Medulla oblongata (tissue), 1 donor: Measurements from ENCODE around the gene C22orf23.
A peak's percentile ranks its signal among the peaks of the same experiment; 100 is the strongest.
"Not testable (repeated sequence)": the region's sequence is repeated elsewhere in the genome, so short reads cannot be mapped to it uniquely, and the experiment has no call there.

Experiments
- DNase-seq: peaks from one replicate; pipeline ENCODE4 v3.0.0-alpha.2; 2015; ENCODE audit errors: extremely low spot score

C22orf23 gene

GRCh38 chr22:37954686-37955085 is 1.3 kb upstream of the C22orf23 start:
- no peak for DNase-seq

- DNase-seq: no peak
Measured at GRCh38 chr22:37953062-37953436, 352 bp downstream of the C22orf23 start.

- DNase-seq: not testable (repeated sequence)
Measured at GRCh38 chr22:37952629-37953028, 772 bp downstream of the C22orf23 start.

GRCh38 chr22:37951305-37951704 is 2.1 kb downstream of the C22orf23 start:
- DNase-seq: no peak

DNA sequence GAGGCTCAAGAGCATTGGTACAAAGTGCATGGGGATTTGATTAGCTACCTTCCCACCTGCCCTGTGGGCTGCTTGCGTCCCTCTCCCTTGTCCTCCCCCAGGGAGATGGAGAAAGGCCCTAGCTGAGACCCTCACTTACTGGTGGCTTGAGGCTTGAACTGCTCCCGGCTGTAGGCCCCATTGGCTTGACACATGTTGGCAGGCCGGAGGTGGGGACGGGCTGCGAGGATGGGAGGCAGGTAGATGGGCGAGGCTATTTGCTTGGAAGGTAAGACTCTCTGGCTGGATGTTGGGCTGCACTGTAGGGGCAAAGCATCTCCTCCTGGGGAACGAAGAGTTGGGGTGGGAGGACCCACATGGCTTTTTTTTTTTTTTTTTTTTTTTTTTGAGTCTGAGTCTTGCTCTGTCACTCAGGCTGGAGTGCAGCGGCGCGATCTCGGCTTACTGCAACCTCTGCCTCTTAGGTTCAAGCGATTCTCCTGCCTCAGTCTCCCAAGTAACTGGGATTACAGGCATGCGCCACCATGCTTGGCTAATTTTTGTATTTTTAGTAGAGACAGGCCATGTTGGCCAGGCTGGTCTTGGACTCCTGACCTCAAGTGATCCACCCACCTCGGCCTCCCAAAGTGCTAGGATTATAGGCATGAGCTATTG is 6.1 kb downstream of the C22orf23 start:
- DNase-seq: not testable (repeated sequence)

GRCh38 chr22:37944423-37944822 is 9.0 kb downstream of the C22orf23 start:
- DNase-seq: not testable (repeated sequence)

DNA sequence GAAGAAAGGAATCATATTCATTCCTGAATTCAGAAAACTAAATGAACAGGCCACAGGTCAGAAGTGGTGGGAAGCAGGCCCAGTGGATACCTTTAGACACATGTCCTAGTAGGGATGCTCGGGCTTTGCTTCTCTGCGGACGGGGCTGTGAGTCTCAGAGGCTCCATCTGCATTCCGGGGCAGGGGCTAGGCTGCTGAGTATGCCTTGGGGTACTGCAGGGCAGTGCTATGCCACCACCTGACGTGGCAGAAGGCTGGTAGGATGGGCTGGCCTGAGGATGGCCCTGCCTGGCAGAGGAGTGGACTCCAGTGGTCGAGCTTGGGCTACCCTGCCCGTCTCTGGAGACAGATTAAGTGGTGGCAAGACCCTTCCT is 9.6 kb downstream of the C22orf23 start:
- DNase-seq: no peak

DNA sequence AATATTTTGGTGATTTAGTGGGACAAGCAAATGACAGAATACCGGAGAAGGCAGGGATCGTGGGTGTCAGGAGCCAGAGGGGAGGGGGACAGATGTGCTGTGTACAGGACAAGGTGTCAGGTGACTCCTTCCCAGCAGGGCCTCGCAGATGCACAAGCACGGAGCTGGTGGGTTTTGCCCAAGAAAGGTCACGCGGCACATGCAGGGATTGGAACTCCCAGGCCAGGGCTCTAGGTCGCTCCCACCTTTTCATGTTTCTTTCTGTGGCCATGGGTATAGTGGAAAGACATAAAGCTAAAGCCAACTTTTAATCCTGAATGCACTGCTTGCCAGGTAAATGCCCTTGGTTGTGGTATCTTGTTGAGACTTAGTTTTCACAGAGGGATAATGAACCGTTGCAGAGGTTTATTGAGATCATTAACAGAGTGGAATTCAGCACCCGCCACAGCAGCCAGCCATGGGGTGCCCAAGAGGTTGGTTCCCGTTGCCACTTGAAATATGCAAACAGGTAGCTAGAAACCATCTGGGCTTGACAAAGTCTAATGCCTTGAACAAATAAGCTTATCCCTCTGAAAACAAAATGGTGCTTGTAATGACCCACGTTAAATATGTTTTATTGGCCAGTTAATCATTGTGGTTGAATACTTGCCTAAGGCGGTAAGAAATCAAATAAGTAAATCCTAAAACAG is 10.1 kb downstream of the C22orf23 start:
- no peak for DNase-seq

DNA sequence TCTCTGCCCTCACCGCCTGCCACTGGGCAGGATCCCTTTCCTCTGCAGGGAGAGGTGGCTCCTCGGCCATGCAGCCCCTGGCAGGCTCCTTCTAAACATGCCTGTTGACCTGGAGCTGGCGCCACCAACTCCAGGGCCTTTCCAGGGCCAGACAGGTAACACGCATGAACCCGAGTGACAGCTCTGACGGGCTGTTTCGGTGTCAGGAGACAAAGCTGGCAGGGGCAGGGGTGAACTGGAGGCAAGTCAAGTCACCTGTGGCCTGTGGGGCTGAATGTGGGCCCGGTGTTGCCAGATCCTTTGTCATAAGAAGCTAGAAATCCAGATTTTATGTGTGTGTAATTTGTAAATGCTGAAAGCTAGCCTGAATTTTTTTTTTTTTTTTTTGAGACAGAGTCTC is 11.3 kb downstream of the C22orf23 start:
- DNase-seq: no peak

- no peak for DNase-seq
Measured at GRCh38 chr22:37940698-37941376, 12.6 kb downstream of the C22orf23 start.

- peak; percentile 90 for DNase-seq
Measured at GRCh38 chr22:37933711-37934376, 19.6 kb downstream of the C22orf23 start.

DNA sequence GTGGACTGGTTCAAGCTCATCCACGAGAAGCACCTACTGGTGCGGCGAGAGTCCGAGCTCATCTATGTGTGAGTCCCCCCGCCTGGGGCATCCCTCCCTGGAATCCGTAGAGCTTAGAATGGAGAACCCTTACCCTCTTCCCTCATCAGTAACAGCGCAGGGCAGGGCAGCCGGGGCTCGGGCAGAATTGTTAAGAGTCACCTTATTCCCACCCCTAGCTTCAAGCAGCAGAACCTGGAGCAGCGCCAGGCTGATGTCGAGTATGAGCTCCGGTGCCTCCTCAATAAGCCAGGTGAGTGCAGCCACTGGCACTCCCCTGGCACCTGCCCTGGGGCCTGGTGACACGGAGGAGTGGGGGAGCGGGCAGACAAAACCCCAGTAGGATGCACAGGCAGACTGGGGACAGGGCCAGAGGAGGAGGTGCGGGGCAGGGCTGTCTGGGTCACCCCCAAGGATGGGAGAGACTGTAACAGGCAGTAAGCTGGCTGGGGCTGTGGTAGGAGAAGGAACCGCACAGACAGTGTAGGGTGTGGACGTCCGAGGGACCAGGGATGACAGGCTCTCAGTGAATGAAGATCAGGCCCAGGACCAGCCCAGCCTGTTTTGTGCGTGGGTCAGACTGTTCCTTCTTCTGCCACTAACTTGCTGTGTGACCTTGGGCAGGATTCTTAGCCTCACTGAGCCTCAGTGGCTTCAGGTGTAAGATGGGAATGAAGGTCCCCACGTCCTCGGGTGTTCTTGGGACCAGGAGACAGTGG is 20.4 kb downstream of the C22orf23 start:
- no peak for DNase-seq

DNA sequence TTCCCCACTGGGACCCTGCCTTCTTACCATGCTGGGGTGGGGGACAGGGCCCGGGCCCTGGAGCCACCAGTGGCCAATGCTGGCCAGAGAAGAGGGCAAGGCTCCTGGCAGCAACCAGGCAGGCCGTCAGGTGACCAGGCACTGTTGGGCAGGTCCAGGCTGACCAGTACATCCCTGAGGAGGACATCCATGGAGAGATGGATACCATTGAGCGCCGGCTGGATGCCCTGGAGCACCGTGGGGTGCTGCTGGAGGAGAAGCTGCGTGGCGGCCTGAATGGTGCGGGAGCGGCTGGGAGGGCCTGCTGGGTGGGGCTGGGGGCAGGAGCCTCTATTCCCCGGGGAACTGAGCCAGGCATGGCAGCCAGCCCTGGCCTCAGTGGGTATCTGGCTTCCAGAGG is 21.0 kb downstream of the C22orf23 start:
- no peak for DNase-seq

- DNase-seq: no peak
Measured at GRCh38 chr22:37931893-37932389, 21.5 kb downstream of the C22orf23 start.

DNA sequence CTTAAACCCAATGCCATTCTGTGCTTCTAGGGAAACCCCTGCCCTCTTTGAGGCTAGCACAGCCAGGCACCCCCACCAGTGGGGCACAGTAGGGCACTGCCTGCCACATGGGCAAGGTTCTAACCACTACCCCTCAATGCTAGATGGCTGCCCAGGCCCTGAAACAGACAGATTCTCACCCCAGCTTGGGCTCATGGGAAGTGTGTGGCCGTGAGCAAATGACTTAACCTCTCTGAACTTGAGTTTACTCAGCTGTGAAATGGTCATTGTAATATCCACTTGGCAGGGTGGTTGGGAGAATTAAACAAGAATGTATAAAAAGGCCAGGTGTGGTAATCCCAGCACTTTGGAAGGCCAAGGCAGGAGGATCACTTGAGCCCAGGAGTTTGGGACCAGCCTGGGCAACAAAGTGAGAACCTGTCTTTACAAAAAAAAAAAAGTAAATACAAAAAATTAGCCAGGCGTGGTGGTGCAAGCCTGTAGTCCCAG is 22.4 kb downstream of the C22orf23 start:
- no peak for DNase-seq

GRCh38 chr22:37930270-37930951 is 23.0 kb downstream of the C22orf23 start:
- peak; percentile 51 for DNase-seq

GRCh38 chr22:37929390-37929789 is 24.0 kb downstream of the C22orf23 start:
- no peak for DNase-seq

- DNase-seq: no peak
Measured at GRCh38 chr22:37927637-37927936, 25.8 kb downstream of the C22orf23 start.

DNA sequence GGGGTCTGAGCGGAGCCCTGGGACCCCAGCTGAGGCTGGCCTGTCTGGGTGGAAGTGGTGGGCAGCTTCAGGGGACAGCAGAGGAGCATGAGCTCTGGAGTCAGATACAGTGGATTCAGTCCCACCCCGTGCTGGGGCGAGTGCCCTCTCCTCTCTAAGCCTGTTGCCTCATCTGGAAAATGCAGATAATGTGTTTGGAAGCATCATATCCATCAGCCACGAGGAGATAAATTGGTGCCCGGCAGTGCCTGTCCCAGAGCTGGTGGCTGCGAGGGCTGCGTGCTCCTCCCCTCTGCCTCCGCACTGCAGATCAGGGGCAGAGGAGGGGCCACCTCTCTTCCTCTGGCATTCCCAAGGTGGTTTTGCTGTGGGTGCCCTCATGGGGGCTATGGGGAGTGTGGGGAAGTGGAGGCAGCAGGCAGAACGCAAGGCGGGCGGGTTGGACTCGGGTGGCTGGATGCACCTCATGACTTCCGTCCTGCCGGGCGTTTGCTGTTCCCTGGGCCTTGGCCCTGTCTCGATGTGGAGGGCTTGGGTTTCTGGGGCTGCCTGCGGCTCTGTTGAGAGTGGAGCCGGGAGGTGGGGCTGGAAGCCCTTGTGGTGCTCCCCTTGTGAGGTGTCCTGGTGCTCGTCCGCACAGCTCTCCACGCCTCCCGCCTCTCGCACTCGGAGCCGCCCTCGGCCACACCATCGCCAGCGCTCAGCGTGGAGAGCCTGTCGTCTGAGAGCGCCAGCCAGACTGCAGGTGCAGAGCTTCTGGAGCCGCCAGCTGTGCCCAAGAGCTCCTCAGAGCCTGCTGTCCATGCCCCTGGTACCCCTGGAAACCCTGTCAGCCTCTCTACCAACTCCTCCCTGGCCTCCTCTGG is 26.4 kb downstream of the C22orf23 start:
- DNase-seq: no peak

DNA sequence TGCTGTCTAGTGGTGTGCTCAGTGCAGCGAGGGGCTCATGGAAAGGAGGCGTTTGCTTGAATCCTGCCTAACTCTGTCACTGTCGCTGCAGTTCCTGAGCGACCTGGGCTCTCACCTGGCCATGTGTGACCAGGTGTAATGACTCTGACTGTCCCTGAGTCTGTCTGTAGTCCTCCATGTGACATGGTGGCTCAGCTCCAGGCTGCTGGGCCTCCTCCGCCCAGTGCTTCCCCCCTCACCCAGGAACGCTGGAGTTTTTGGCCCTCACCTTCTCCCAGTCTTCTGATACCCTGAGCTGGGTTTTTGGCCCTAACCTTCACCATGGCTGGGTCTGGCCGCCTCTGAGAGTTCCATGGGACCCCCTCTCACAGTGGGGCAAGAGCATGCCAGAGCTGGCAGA is 27.0 kb downstream of the C22orf23 start:
- no peak for DNase-seq
